Measurements from ENCODE around the gene ARNT2. TPM values are rescaled to one million over a fixed set of nuclear protein-coding genes. Genes with fewer than 3 reads are reported as not detected.

Gene ARNT2
- total and polyA plus RNA-seq, 8 donors: 0.58 to 27.4 (median 1.6) TPM

DNA sequence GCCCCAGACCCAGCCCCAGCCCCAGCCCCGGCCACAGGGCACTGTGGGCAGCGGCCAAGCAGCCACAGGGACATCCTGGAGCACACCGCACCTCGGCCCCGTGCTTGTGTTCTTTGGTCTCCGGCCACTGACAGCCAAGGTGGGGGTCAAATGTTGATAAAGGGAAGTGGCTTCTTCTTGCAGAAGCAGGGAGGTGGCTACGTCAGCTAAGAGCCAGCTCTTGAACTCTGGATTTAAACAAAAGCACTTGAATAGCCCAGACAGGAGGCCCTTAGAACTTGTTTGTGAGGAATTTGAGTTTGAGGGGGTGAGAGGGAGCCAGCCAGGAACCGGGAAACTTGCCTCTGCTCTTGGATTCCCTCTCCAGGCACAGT lies 155.1 kb downstream of the ARNT2 start:
- TF ChIP-seq EP300 (IDR thresholded peaks at IDR 0.05): no peak
- TF ChIP-seq, protein P1, sequence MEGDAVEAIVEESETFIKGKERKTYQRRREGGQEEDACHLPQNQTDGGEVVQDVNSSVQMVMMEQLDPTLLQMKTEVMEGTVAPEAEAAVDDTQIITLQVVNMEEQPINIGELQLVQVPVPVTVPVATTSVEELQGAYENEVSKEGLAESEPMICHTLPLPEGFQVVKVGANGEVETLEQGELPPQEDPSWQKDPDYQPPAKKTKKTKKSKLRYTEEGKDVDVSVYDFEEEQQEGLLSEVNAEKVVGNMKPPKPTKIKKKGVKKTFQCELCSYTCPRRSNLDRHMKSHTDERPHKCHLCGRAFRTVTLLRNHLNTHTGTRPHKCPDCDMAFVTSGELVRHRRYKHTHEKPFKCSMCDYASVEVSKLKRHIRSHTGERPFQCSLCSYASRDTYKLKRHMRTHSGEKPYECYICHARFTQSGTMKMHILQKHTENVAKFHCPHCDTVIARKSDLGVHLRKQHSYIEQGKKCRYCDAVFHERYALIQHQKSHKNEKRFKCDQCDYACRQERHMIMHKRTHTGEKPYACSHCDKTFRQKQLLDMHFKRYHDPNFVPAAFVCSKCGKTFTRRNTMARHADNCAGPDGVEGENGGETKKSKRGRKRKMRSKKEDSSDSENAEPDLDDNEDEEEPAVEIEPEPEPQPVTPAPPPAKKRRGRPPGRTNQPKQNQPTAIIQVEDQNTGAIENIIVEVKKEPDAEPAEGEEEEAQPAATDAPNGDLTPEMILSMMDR (IDR thresholded peaks at IDR 0.05): no peak
- no peak overlapping the region for H3K4me3 ChIP-seq
- H3K9me3 ChIP-seq: no peaks in the 10 kb centered on the region
- H3K4me1 ChIP-seq: no peaks in the 10 kb centered on the region
- DNase-seq: no peak
- no peak overlapping the region for H3K27ac ChIP-seq
- peaks cover 0 to 13% (median 9%) of the 10 kb centered on the region in 4 donors for H3K36me3 ChIP-seq
- no peaks in the 10 kb centered on the region for H3K27me3 ChIP-seq
- intact Hi-C loops (cut with DNase I; ENCODE audit: low total_unique reads): no loop called here
- 64 to 78% (median 75%) methylated on average over 5 to 8 of the region's 8 CpGs for WGBS, 5 donors

DNA sequence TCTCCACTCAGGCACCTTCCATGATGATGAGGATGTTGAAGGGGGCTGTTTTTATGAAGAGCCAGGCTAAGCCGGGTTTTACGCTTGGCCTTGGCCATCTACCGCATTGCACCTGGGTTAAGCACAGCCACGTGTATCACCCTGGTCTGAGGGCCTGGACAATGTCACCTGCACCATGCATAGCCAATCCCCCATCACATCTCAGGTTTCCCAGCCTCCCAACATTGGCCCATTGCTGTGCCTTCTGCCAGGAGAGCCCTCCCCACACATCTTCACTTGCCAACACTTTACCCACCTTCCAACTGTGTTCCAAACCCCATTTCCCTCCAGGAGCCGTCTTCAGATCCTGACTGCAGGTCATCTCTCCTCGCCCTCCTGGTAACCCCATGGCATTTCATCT lies 155.6 kb downstream of the ARNT2 start:
- no peaks in the 10 kb centered on the region for H3K9me3 ChIP-seq
- no peak for DNase-seq
- 83 to 91% (median 88%) methylated on average over 6 of the region's 6 CpGs for WGBS, 5 donors
- H3K27ac ChIP-seq: no peak overlapping the region
- no peaks in the 10 kb centered on the region for H3K4me1 ChIP-seq
- TF ChIP-seq, protein P1 (IDR thresholded peaks at IDR 0.05): no peak
- TF ChIP-seq EP300 (IDR thresholded peaks at IDR 0.05): no peak
- no peak for TF ChIP-seq POLR2AphosphoS5 (IDR thresholded peaks at IDR 0.05)
- TF ChIP-seq POLR2A (IDR thresholded peaks at IDR 0.05): no peak
- no peaks in the 10 kb centered on the region for H3K27me3 ChIP-seq
- intact Hi-C loops (cut with DNase I; ENCODE audit: low total_unique reads): no loop called here
- no peak overlapping the region for H3K4me3 ChIP-seq
- peaks cover 0 to 18% (median 11%) of the 10 kb centered on the region in 4 donors for H3K36me3 ChIP-seq

DNA sequence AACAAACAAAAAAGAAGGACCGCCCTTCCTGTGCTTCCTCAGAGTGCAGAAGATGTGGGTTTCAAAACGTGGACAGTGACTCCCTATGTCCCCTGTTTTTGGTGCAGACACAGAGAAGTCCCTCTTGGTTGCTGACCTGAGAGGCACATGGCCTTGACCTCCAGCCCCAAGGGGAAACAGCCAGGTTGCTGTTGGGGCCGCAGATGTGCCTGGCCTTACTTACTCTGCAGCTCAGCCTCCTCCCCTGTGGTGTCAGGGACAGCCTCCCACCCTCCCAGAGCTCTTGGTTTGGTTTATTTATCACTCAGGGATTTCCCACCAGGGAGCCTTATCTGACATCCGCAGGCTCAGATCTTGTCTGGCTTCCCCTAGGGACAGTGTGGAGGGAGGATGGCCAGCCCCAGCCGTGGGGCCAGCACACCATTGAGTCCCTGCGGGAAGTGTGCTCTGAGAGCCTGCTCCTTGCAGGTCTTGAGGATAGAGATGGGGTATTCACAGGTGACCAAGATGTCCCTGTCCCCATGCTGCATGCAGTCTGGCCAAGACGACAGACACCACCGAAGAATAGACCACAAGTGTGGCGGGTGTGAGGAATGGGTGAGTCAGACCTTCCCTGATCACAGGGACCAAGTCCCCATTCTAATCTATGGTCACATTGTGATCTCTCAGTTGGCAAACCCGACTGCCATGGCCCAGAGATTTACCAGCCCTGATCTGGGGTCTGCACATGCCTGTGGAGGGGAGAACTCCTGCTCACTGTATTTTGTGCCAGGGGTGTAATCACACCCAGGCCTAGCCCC lies 156.6 kb downstream of the ARNT2 start:
- no peak for DNase-seq
- H3K36me3 ChIP-seq: peaks cover 0 to 18% (median 10%) of the 10 kb centered on the region in 4 donors
- no peak overlapping the region for H3K27ac ChIP-seq
- H3K4me3 ChIP-seq: no peak overlapping the region
- H3K4me1 ChIP-seq: no peaks in the 10 kb centered on the region
- TF ChIP-seq POLR2AphosphoS5 (IDR thresholded peaks at IDR 0.05): no peak
- TF ChIP-seq POLR2A (IDR thresholded peaks at IDR 0.05): no peak
- TF ChIP-seq, protein P1 (IDR thresholded peaks at IDR 0.05): no peak
- 65 to 79% (median 68%) methylated on average over 8 to 10 of the region's 10 CpGs for WGBS, 5 donors
- intact Hi-C loops (cut with DNase I; ENCODE audit: low total_unique reads): no loop called here
- no peaks in the 10 kb centered on the region for H3K27me3 ChIP-seq
- H3K9me3 ChIP-seq: no peaks in the 10 kb centered on the region

DNA sequence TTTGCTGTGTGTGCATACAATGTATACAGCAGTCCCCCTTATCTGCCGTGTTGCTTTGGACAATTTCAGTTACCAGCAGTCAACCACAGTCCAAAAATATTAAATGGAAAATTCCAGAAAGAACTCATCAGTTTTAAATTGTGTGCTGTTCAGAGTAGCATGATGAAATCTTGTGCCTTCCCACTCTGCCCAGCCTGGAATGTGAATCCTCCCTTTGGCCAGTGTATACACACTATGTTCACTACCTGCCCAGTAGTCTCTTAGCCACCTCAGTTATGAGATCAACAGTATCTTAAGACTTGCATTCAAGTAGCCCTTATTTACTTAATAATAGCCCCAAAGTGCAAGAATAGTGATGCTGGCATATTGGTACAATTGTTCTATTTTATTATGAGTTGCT lies 157.3 kb downstream of the ARNT2 start:
- WGBS, 5 donors: 71 to 82% (median 78%) methylated on average over 1 of the region's 1 CpG
- H3K9me3 ChIP-seq: no peaks in the 10 kb centered on the region
- H3K36me3 ChIP-seq: peaks cover 0 to 24% (median 11%) of the 10 kb centered on the region in 4 donors
- DNase-seq: no peak
- H3K4me3 ChIP-seq: no peak overlapping the region
- no peak overlapping the region for H3K27ac ChIP-seq
- intact Hi-C loops (cut with DNase I; ENCODE audit: low total_unique reads): no loop called here
- H3K27me3 ChIP-seq: no peaks in the 10 kb centered on the region
- no peaks in the 10 kb centered on the region for H3K4me1 ChIP-seq
- no peak for TF ChIP-seq POLR2AphosphoS5 (IDR thresholded peaks at IDR 0.05)
- no peak for TF ChIP-seq EP300 (IDR thresholded peaks at IDR 0.05)
- TF ChIP-seq, protein P1 (IDR thresholded peaks at IDR 0.05): no peak
- TF ChIP-seq POLR2A (IDR thresholded peaks at IDR 0.05): no peak
